ENCODE measurements around the gene COPS9. TPM values are rescaled to one million over a fixed set of nuclear protein-coding genes. Genes with fewer than 3 reads are reported as not detected.

The COPS9 gene
- total and polyA plus RNA-seq, 12 donors: 63.7 to 469 (median 152) TPM

- 75 to 81% (median 78%) methylated on average over 4 of the region's 4 CpGs for WGBS, 4 donors
- no peak overlapping the region for H3K4me3 ChIP-seq
- H3K4me1 ChIP-seq (replicated peaks in 1 of 2): no peaks in the 10 kb centered on the region
- intact Hi-C loops (cut with DNase I): no loop called here
- H3K9me3 ChIP-seq (replicated peaks in 1 of 3): no peaks in the 10 kb centered on the region
- H3K36me3 ChIP-seq (replicated peaks in 1 of 2): no peaks in the 10 kb centered on the region
- TF ChIP-seq CTCF (IDR thresholded peaks at IDR 0.05) (no peak), POLR2A (IDR thresholded peaks at IDR 0.05) (no peak)
- no peaks in the 10 kb centered on the region for H3K27me3 ChIP-seq
- no peak for DNase-seq
- H3K27ac ChIP-seq: no peak overlapping the region
These were observed 29.6 kb upstream of the COPS9 start for GRCh38 chr2:240165661-240166060.

GRCh38 chr2:240165034-240165433 is 28.9 kb upstream of the COPS9 start:
- Histone ChIP-seq H3K27ac (no peak overlapping the region), H3K4me3 (no peak overlapping the region), H3K27me3 (no peaks in the 10 kb centered on the region), H3K4me1 (replicated peaks in 1 of 2) (no peaks in the 10 kb centered on the region), H3K36me3 (replicated peaks in 1 of 2) (no peaks in the 10 kb centered on the region), H3K9me3 (replicated peaks in 1 of 3) (no peaks in the 10 kb centered on the region)
- intact Hi-C loops (cut with DNase I): no loop called here
- 85 to 91% (median 91%) methylated on average over 6 to 10 of the region's 10 CpGs for WGBS, 4 donors
- TF ChIP-seq CTCF (IDR thresholded peaks at IDR 0.05) (no peak), POLR2A (IDR thresholded peaks at IDR 0.05) (no peak)
- no peak for DNase-seq

GRCh38 chr2:240164586-240164985 is 28.5 kb upstream of the COPS9 start:
- no peak overlapping the region for H3K27ac ChIP-seq
- TF ChIP-seq POLR2A (IDR thresholded peaks at IDR 0.05) (no peak), CTCF (IDR thresholded peaks at IDR 0.05) (no peak)
- no peak overlapping the region for H3K4me3 ChIP-seq
- WGBS, 4 donors: 53 to 64% (median 57%) methylated on average over 3 to 5 of the region's 5 CpGs
- no peaks in the 10 kb centered on the region for H3K27me3 ChIP-seq
- no peaks in the 10 kb centered on the region for H3K36me3 ChIP-seq (replicated peaks in 1 of 2)
- H3K9me3 ChIP-seq (replicated peaks in 1 of 3): no peaks in the 10 kb centered on the region
- peaks cover 0 to 3% of the 10 kb centered on the region in 2 donors for H3K4me1 ChIP-seq (replicated peaks in 1 of 2)
- intact Hi-C loops (cut with DNase I): no loop called here
- no peak for DNase-seq

GRCh38 chr2:240163844-240164574 is 27.9 kb upstream of the COPS9 start:
- TF ChIP-seq CTCF (IDR thresholded peaks at IDR 0.05) (no peak), POLR2A (IDR thresholded peaks at IDR 0.05) (no peak)
- Histone ChIP-seq H3K27ac (no peak overlapping the region), H3K27me3 (no peaks in the 10 kb centered on the region), H3K36me3 (replicated peaks in 1 of 2) (no peaks in the 10 kb centered on the region), H3K4me1 (replicated peaks in 1 of 2) (peaks cover 0 to 6% of the 10 kb centered on the region in 2 donors), H3K4me3 (no peak overlapping the region), H3K9me3 (replicated peaks in 1 of 3) (no peaks in the 10 kb centered on the region)
- DNase-seq: no peak
- intact Hi-C loops (cut with DNase I): no loop called here
- WGBS, 4 donors: 77 to 84% (median 78%) methylated on average over 4 of the region's 4 CpGs
